GM12801 (cell line): ENCODE measurements around the gene DIAPH2.

Experiments used
- CTCF ChIP-seq: IDR thresholded peaks from one replicate; pipeline ENCODE4 v1.5.1; 2011; ENCODE audit warnings: control low read depth; ENCODE audit not compliant: insufficient read length; ENCODE audit errors: extremely low read depth

Gene DIAPH2

GRCh38 chrX:96688789-96689188 lies 4.1 kb downstream of the DIAPH2 start:
- no peak for TF ChIP-seq CTCF

GRCh38 chrX:96689991-96690390 lies 5.3 kb downstream of the DIAPH2 start:
- TF ChIP-seq CTCF = no peak

- no peak for TF ChIP-seq CTCF
Observed at GRCh38 chrX:96692454-96692853, 7.8 kb downstream of the DIAPH2 start.

DNA sequence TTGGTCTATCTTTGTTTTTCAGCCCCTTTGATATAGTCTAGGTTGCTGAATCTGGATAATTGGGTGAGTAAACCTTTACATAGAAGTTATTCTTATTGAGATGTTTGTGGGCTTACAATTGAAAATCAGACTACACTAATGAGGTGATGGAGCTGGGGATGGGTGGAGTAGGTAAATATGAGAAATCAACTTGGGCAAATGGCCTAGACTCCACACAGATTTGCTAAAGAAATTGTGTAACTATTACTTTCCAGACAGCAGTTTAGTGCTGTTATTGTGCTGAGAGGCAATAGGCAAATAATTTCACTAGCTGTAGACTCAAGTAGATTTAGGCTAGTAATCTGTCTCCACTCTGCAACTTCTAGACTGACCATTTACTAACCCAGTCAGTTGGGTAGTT lies 8.2 kb downstream of the DIAPH2 start:
- no peak for TF ChIP-seq CTCF

GRCh38 chrX:96693407-96693806 lies 8.8 kb downstream of the DIAPH2 start:
- no peak for TF ChIP-seq CTCF

GRCh38 chrX:96696462-96696861 lies 11.8 kb downstream of the DIAPH2 start:
- no peak for TF ChIP-seq CTCF

- no peak for TF ChIP-seq CTCF
Observed at GRCh38 chrX:96700625-96701024, 16.0 kb downstream of the DIAPH2 start.

DNA sequence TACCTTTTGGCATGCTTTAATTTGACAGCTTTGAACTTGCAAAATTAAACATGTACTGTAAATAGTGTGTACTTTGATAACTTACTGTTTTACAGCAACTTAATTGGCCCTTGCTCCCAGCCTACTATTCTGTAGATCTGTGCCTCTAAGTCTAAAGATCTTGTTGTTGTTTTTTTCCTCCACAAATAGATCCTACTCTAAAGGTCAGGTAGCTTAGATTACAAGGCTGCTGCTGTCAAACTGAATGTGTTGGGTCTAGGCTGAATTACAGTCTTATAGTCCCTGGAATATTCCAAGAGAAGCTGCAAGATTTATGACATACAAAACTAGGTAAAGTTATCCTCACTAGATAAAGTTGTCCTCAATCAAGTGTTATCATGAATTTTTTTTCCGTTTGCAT lies 18.7 kb downstream of the DIAPH2 start:
- TF ChIP-seq CTCF = no peak
